HepG2 (cell line): ENCODE data around the gene MAB21L4. TPM values are rescaled to one million over a fixed set of nuclear protein-coding genes. Genes with fewer than 3 reads are reported as not detected.

Experiments
- ARNT2 ChIP-seq: sonication (generic); formaldehyde crosslinking; IDR thresholded peaks from 2 replicates; pipeline ENCODE4 v1.8.0; 2022; ENCODE audit warnings: mild to moderate bottlenecking, low read depth, missing genetic modification reagents, moderate library complexity
- ASH2L ChIP-seq: fragments of 300-600, 200-600 bp; sonication (generic); IDR thresholded peaks from 2 replicates; pipeline ENCODE4 v1.7.0; 2017; ENCODE audit warnings: low read depth, mild to moderate bottlenecking, moderate library complexity, mixed read lengths, low read length; ENCODE audit not compliant: insufficient read length
- ELF4 ChIP-seq: sonication (generic); formaldehyde crosslinking; IDR thresholded peaks from 2 replicates; pipeline ENCODE4 v1.5.0; 2020; ENCODE audit warnings: missing genetic modification reagents, mild to moderate bottlenecking, moderate library complexity, borderline replicate concordance
- HHEX ChIP-seq: IDR thresholded peaks from 2 replicates; pipeline ENCODE4 v1.6.1; 2016; ENCODE audit warnings: control low read depth
- HOMEZ ChIP-seq: IDR thresholded peaks from 2 replicates; pipeline ENCODE4 v1.6.1; 2016; ENCODE audit warnings: low read depth
- MIER3 ChIP-seq: IDR thresholded peaks from 2 replicates; pipeline ENCODE4 v1.6.1; 2016; ENCODE audit warnings: missing compliant biosample characterization, borderline replicate concordance
- RNF2 ChIP-seq: fragments of 450-650 bp; conservative IDR thresholded peaks from 2 replicates; pipeline ENCODE4 v1.6.1; 2016; ENCODE audit warnings: low read depth
- SALL1 ChIP-seq: sonication (generic); formaldehyde crosslinking; IDR thresholded peaks from 2 replicates; pipeline ENCODE4 v1.8.0; 2022; ENCODE audit warnings: mild to moderate bottlenecking, missing genetic modification reagents
- SMAD3 ChIP-seq: sonication (generic); formaldehyde crosslinking; IDR thresholded peaks from 2 replicates; pipeline ENCODE4 v1.4.0; 2020; ENCODE audit warnings: missing genetic modification reagents
- ZBTB20 ChIP-seq: sonication (generic); formaldehyde crosslinking; IDR thresholded peaks from 2 replicates; pipeline ENCODE4 v1.8.1; 2023; ENCODE audit warnings: missing genetic modification reagents, low read depth, mild to moderate bottlenecking, borderline replicate concordance
- ZNF234 ChIP-seq: sonication (generic); formaldehyde crosslinking; conservative IDR thresholded peaks from 2 replicates; pipeline ENCODE4 v1.5.1; 2020; ENCODE audit warnings: mild to moderate bottlenecking, missing genetic modification reagents
- ZNF326 ChIP-seq: sonication (generic); formaldehyde crosslinking; IDR thresholded peaks from 2 replicates; pipeline ENCODE4 v1.4.0; 2020; ENCODE audit warnings: missing genetic modification reagents, borderline replicate concordance
- ZNF431 ChIP-seq: sonication (generic); formaldehyde crosslinking; IDR thresholded peaks from 2 replicates; pipeline ENCODE4 v1.9.0; 2022; ENCODE audit warnings: missing genetic modification reagents, low read depth, mild to moderate bottlenecking, borderline replicate concordance
- ZNF678 ChIP-seq: sonication (generic); formaldehyde crosslinking; IDR thresholded peaks from 2 replicates; pipeline ENCODE4 v1.4.0; 2020; ENCODE audit warnings: mild to moderate bottlenecking, missing genetic modification reagents
- polyA plus RNA-seq, 8 experiments: library from polyadenylated mRNA; depleted of rRNA in 3 of 8; stranded (reverse) in 7 of 8; unstranded in 1 of 8; fragments of >200 nt; fragmentation: Illumina TruSeq in 4 of 8; extraction: Trizol in 4 of 8; gene quantifications; 2 replicates each; pipeline versions ENCODE4 v1.2.1 to v1.2.3, GENCODE V29; 2011 to 2016; ENCODE audit warnings: low read depth in 4 of 8, missing spikeins in 1 of 8, mixed read lengths in 1 of 8; ENCODE audit not compliant: insufficient read depth in 1 of 8
- total RNA-seq, 5 experiments: library from RNA; depleted of rRNA; stranded (reverse); fragments of >200 nt; fragmentation: Illumina TruSeq; extraction: Trizol; gene quantifications; 2 replicates each; pipeline ENCODE4 v1.2.3, GENCODE V29; 2016; ENCODE audit warnings: low read depth in 1 of 5
- TF ChIP-seq, protein P1 (sequence below): sonication (generic); formaldehyde crosslinking; IDR thresholded peaks from 2 replicates; pipeline ENCODE4 v1.4.0; 2020; ENCODE audit warnings: missing genetic modification reagents, borderline replicate concordance
- TF ChIP-seq, protein P2 (sequence below): sonication (generic); formaldehyde crosslinking; IDR thresholded peaks from 2 replicates; pipeline ENCODE4 v1.4.0; 2020; ENCODE audit warnings: missing genetic modification reagents, mild to moderate bottlenecking, borderline replicate concordance
- TF ChIP-seq, protein P3 (sequence below): sonication (generic); formaldehyde crosslinking; IDR thresholded peaks from 2 replicates; pipeline ENCODE4 v1.4.0; 2020; ENCODE audit warnings: mild to moderate bottlenecking, missing genetic modification reagents

The MAB21L4 gene
- total and polyA plus RNA-seq, 2 of the 13 experiments (the other 11 are each of a cell fraction or from before 2014, with no cell fraction given): 3.0 to 14.0 TPM

DNA sequence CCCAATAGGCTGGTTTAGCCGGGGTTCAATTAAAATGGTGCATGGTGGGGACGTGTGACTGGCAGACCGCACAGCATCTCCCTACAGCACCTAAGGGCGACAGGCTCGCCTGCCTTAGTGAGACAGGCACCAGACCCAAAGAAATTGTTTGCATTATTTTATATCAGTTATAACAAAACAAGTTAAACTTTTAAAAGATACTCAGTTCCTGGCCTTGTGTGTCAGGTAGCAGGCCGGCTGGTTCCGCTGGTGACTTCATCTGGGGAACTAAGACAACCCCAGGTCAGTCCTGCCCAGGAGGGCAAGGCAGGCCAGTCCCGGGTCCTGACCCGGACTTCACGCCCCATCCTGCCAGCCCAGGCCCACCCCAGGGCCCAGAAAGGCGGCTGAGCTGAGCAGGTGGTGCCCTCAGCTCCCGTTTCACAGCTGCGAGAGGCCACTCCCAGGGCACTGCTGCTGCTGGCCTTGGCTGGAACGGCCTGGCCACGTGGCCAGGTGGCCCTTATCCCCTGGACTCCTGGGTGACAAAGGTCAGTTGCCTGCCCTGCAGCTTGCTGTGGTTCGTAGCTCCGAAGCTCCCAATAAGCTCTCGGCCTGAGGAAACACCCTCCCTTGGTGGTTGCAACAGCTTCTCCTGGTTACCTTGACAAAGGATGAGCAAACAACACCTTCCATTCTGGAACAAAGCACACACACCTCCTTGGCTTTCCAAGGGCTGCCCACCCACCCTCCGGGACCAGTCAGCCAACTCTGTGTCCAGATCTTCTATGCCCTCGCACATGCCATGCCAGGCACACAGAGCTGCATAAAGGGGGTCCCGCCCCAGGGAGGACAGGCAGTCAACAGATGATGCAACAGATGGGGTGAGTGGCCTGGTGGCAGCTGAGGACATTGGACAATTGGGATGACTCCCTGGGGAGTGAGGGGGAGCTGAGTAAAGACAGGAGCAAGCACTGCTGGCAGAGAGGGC is 38.6 kb downstream of the MAB21L4 start (continued):
- TF ChIP-seq HOMEZ (CRISPR knock-in tag) (peak; percentile 81), ELF4 (CRISPR knock-in tag) (no peak), ZNF326 (no peak), ZBTB20 (peak; percentile 97; the same call in 1 of the 2 replicates), ASH2L (peak; percentile 88), ARNT2 (CRISPR knock-in tag) (peak; percentile 98), SALL1 (CRISPR knock-in tag) (peak; percentile 99), ZNF431 (CRISPR knock-in tag) (peak; percentile 100), SMAD3 (CRISPR knock-in tag) (peak; percentile 94; the same call in 1 of the 2 replicates), MIER3 (CRISPR knock-in tag) (peak; percentile 98), ZNF678 (CRISPR knock-in tag) (no peak), ZNF234 (CRISPR knock-in tag) (peak; percentile 88), HHEX (peak; percentile 78), RNF2 (peak; percentile 99)
- TF ChIP-seq, protein P1, sequence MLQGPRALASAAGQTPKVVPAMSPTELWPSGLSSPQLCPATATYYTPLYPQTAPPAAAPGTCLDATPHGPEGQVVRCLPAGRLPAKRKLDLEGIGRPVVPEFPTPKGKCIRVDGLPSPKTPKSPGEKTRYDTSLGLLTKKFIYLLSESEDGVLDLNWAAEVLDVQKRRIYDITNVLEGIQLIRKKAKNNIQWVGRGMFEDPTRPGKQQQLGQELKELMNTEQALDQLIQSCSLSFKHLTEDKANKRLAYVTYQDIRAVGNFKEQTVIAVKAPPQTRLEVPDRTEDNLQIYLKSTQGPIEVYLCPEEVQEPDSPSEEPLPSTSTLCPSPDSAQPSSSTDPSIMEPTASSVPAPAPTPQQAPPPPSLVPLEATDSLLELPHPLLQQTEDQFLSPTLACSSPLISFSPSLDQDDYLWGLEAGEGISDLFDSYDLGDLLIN (CRISPR knock-in tag): no peak
- TF ChIP-seq, protein P2, sequence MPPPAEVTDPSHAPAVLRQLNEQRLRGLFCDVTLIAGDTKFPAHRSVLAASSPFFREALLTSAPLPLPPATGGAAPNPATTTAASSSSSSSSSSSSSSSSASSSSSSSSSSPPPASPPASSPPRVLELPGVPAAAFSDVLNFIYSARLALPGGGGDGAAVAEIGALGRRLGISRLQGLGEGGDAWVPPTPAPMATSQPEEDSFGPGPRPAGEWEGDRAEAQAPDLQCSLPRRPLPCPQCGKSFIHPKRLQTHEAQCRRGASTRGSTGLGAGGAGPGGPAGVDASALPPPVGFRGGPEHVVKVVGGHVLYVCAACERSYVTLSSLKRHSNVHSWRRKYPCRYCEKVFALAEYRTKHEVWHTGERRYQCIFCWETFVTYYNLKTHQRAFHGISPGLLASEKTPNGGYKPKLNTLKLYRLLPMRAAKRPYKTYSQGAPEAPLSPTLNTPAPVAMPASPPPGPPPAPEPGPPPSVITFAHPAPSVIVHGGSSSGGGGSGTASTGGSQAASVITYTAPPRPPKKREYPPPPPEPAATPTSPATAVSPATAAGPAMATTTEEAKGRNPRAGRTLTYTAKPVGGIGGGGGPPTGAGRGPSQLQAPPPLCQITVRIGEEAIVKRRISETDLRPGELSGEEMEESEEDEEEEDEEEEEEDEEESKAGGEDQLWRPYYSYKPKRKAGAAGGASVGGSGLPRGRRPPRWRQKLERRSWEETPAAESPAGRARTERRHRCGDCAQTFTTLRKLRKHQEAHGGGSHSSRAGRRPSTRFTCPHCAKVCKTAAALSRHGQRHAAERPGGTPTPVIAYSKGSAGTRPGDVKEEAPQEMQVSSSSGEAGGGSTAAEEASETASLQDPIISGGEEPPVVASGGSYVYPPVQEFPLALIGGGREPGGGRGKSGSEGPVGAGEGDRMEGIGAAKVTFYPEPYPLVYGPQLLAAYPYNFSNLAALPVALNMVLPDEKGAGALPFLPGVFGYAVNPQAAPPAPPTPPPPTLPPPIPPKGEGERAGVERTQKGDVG (CRISPR knock-in tag): peak; percentile 92
- TF ChIP-seq, protein P3, sequence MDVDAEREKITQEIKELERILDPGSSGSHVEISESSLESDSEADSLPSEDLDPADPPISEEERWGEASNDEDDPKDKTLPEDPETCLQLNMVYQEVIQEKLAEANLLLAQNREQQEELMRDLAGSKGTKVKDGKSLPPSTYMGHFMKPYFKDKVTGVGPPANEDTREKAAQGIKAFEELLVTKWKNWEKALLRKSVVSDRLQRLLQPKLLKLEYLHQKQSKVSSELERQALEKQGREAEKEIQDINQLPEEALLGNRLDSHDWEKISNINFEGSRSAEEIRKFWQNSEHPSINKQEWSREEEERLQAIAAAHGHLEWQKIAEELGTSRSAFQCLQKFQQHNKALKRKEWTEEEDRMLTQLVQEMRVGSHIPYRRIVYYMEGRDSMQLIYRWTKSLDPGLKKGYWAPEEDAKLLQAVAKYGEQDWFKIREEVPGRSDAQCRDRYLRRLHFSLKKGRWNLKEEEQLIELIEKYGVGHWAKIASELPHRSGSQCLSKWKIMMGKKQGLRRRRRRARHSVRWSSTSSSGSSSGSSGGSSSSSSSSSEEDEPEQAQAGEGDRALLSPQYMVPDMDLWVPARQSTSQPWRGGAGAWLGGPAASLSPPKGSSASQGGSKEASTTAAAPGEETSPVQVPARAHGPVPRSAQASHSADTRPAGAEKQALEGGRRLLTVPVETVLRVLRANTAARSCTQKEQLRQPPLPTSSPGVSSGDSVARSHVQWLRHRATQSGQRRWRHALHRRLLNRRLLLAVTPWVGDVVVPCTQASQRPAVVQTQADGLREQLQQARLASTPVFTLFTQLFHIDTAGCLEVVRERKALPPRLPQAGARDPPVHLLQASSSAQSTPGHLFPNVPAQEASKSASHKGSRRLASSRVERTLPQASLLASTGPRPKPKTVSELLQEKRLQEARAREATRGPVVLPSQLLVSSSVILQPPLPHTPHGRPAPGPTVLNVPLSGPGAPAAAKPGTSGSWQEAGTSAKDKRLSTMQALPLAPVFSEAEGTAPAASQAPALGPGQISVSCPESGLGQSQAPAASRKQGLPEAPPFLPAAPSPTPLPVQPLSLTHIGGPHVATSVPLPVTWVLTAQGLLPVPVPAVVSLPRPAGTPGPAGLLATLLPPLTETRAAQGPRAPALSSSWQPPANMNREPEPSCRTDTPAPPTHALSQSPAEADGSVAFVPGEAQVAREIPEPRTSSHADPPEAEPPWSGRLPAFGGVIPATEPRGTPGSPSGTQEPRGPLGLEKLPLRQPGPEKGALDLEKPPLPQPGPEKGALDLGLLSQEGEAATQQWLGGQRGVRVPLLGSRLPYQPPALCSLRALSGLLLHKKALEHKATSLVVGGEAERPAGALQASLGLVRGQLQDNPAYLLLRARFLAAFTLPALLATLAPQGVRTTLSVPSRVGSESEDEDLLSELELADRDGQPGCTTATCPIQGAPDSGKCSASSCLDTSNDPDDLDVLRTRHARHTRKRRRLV (CRISPR knock-in tag): peak; percentile 96
